Tibial nerve (tissue), 4 donors: ENCODE data around the gene TAC1. TPM values are rescaled to one million over a fixed set of nuclear protein-coding genes. Genes with fewer than 3 reads are reported as not detected.
"Not testable (repeated sequence)": the region's sequence is repeated elsewhere in the genome, so short reads cannot be mapped to it uniquely, and the experiment has no call there.

Experiments used
- DNase-seq, 2 donors: peaks; one replicate each; pipeline ENCODE4 v3.0.0-alpha.2; 2019; ENCODE audit warnings: low spot score in 2 of 2
- H3K27ac ChIP-seq, 4 donors: fragments of 200-600 bp; sonication (generic) in 3 of 4; one replicate each; pipeline ENCODE4 v1.5.1; 2017 to 2019; ENCODE audit warnings: mild to moderate bottlenecking in 1 of 4
- H3K27me3 ChIP-seq, 2 donors: fragments of 200-600 bp; sonication (generic) in 1 of 2; one replicate each; pipeline versions ENCODE4 v1.5.1 to v1.6.0; 2017 to 2019
- H3K36me3 ChIP-seq, 3 donors: fragments of 200-600 bp; sonication (generic); one replicate each; pipeline ENCODE4 v1.5.1; 2018 to 2019
- H3K4me1 ChIP-seq, 4 donors: fragments of 200-600 bp; sonication (generic) in 3 of 4; one replicate each; pipeline ENCODE4 v1.5.1; 2017 to 2019
- H3K4me3 ChIP-seq, 4 donors: fragments of 200-600 bp; sonication (generic) in 3 of 4; one replicate each; pipeline ENCODE4 v1.5.1; 2017 to 2019; ENCODE audit warnings: mild to moderate bottlenecking in 1 of 4, moderate library complexity in 1 of 4
- H3K9me3 ChIP-seq, 4 donors: fragments of 200-600 bp; sonication (generic) in 3 of 4; one replicate each; pipeline ENCODE4 v1.5.1; 2017 to 2019
- EP300 ChIP-seq, 2 donors: sonication (generic); formaldehyde crosslinking; IDR thresholded peaks; one replicate each; pipeline ENCODE4 v1.6.1; 2017; ENCODE audit warnings: antibody characterized with exemption in 2 of 2, mild to moderate bottlenecking in 1 of 2
- POLR2A ChIP-seq, 2 donors: fragments of 450-650 bp; IDR thresholded peaks; one replicate each; pipeline ENCODE4 v1.6.1; 2017; ENCODE audit warnings: antibody characterized with exemption in 2 of 2, mild to moderate bottlenecking in 2 of 2, moderate library complexity in 2 of 2
- WGBS, 2 donors: methylation state at CpG; one replicate each; pipeline ENCODE4 v1.1.5; 2018; 5-methylcytosine and 5-hydroxymethylcytosine counted together
- total RNA-seq, 4 donors: library from RNA; depleted of rRNA; stranded (reverse); fragments of >200 nt; gene quantifications; one replicate each; pipeline ENCODE4 v1.1.0, GENCODE V29; 2016
- TF ChIP-seq, protein P1 (sequence below), 5 experiments: fragments of 200-600 bp in 3 of 5; fragments of 450-650 bp in 2 of 5; sonication (generic) in 3 of 5; IDR thresholded peaks; one replicate each; pipeline ENCODE4 v1.5.1; 2016 to 2019; ENCODE audit warnings: antibody characterized with exemption in 5 of 5, mild to moderate bottlenecking in 3 of 5, moderate library complexity in 2 of 5

The TAC1 gene
- total RNA-seq, 4 donors from 2014 or later, result 23.6 to 121 (median 51.6) TPM

DNA sequence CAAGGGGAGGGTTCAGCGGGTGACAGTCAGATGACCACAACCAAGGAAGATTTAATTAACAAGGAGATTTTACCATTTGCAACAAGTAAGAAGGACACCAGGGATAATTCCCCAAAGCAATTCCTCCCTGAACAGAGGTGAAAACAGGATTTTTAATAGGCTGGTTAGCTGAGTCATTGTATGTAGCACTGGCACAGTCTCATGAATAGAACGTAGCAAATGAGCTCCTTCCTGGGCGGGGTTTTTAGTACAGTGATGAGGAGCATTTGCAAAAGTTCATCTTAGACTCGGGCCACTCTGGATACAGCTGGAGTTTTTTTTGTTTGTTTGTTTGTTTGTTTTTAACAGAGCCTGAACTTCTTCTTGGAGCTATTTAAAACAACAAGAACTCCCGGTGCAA is 39.0 kb downstream of the TAC1 start:
- TF ChIP-seq EP300 (IDR thresholded peaks at IDR 0.05), result no peak
- TF ChIP-seq POLR2A (IDR thresholded peaks at IDR 0.05), result no peak
- TF ChIP-seq, protein P1, sequence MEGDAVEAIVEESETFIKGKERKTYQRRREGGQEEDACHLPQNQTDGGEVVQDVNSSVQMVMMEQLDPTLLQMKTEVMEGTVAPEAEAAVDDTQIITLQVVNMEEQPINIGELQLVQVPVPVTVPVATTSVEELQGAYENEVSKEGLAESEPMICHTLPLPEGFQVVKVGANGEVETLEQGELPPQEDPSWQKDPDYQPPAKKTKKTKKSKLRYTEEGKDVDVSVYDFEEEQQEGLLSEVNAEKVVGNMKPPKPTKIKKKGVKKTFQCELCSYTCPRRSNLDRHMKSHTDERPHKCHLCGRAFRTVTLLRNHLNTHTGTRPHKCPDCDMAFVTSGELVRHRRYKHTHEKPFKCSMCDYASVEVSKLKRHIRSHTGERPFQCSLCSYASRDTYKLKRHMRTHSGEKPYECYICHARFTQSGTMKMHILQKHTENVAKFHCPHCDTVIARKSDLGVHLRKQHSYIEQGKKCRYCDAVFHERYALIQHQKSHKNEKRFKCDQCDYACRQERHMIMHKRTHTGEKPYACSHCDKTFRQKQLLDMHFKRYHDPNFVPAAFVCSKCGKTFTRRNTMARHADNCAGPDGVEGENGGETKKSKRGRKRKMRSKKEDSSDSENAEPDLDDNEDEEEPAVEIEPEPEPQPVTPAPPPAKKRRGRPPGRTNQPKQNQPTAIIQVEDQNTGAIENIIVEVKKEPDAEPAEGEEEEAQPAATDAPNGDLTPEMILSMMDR (IDR thresholded peaks at IDR 0.05), result no peak
- DNase-seq, result no peak
- H3K9me3 ChIP-seq, result no peaks in the 10 kb centered on the region
- H3K36me3 ChIP-seq, result no peaks in the 10 kb centered on the region
- WGBS, 2 donors, result 56 to 59% methylated on average over 5 of the region's 5 CpGs
- H3K27me3 ChIP-seq, result no peaks in the 10 kb centered on the region
- no peak overlapping the region for H3K27ac ChIP-seq
- no peaks in the 10 kb centered on the region for H3K4me1 ChIP-seq
- no peak overlapping the region for H3K4me3 ChIP-seq

DNA sequence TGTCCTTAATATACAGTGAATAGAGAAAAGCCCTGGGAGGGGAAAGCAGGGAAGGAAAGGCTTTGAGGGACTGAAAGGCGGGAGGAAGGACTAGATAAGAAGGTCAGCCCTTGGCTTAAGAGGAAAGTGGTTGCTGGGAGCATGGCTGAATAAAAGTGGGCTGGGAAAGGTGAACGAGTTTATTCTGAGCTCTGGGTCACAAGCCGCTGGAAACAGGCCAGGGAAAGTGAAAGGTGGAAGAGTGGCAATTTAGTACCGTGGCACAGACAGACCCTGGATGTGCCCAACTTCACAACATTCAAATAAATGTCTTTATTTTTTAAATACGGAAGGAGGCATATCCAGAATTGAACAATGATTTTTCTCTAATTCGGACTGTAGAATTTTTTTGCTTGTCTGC is 39.7 kb downstream of the TAC1 start:
- no peak for TF ChIP-seq EP300 (IDR thresholded peaks at IDR 0.05)
- TF ChIP-seq, protein P1 (IDR thresholded peaks at IDR 0.05), result no peak
- no peak for TF ChIP-seq POLR2A (IDR thresholded peaks at IDR 0.05)
- H3K27me3 ChIP-seq, result no peaks in the 10 kb centered on the region

GRCh38 chr7:97772045-97772901 is 40.4 kb downstream of the TAC1 start:
- 65 to 80% methylated on average over 4 of the region's 4 CpGs for WGBS, 2 donors
- H3K9me3 ChIP-seq, result no peaks in the 10 kb centered on the region

More for the DNA sequence above, 39.7 kb downstream of the TAC1 start:
- H3K27ac ChIP-seq, result no peak overlapping the region
- H3K36me3 ChIP-seq, result no peaks in the 10 kb centered on the region
- H3K4me1 ChIP-seq, result no peaks in the 10 kb centered on the region
- 67 to 76% methylated on average over 6 of the region's 6 CpGs for WGBS, 2 donors
- no peak for DNase-seq
- H3K9me3 ChIP-seq, result no peaks in the 10 kb centered on the region
- no peak overlapping the region for H3K4me3 ChIP-seq

GRCh38 chr7:97786398-97786797 is 54.5 kb downstream of the TAC1 start:
- WGBS, 2 donors, result 90 to 93% methylated on average over 7 of the region's 7 CpGs
- H3K27me3 ChIP-seq, DNase-seq, H3K36me3 ChIP-seq, H3K4me1 ChIP-seq, H3K27ac ChIP-seq, H3K4me3 ChIP-seq: not testable (repeated sequence)
- peaks cover 0 to 19% (median 0%) of the 10 kb centered on the region in 4 donors for H3K9me3 ChIP-seq

More at GRCh38 chr7:97772045-97772901, 40.4 kb downstream of the TAC1 start:
- Histone ChIP-seq H3K36me3 (no peaks in the 10 kb centered on the region), H3K4me1 (no peaks in the 10 kb centered on the region), H3K27me3 (no peaks in the 10 kb centered on the region), H3K4me3 (no peak overlapping the region), H3K27ac (no peak overlapping the region)
- TF ChIP-seq POLR2A (IDR thresholded peaks at IDR 0.05) (no peak), EP300 (IDR thresholded peaks at IDR 0.05) (no peak)
- TF ChIP-seq, protein P1 (IDR thresholded peaks at IDR 0.05), result no peak
- no peak for DNase-seq

Other genes with a start within 250 kb of the TAC1 start
- gene ASNS, start 140.3 kb downstream of the TAC1 start, total RNA-seq, result 10 to 100 TPM in 3 of 4 donors, 1 to 10 TPM in 1; 9.0 to 19.8 (median 13.6) TPM